HepG2 (cell line): ENCODE data around the gene MBLAC1. TPM values are rescaled to one million over a fixed set of nuclear protein-coding genes. Genes with fewer than 3 reads are reported as not detected.

ENCODE experiments used
- CBX5 ChIP-seq: sonication (generic); formaldehyde crosslinking; IDR thresholded peaks from 2 replicates; pipeline ENCODE4 v1.4.0; 2020; ENCODE audit warnings: missing genetic modification reagents, borderline replicate concordance
- CHD4 ChIP-seq: fragments of 200-600 bp; sonication (generic); IDR thresholded peaks from 2 replicates; pipeline ENCODE4 v1.7.0; 2017; ENCODE audit warnings: mild to moderate bottlenecking, low read length, borderline replicate concordance
- CREB1 ChIP-seq, 2 experiments: fragments of 450-650 bp in 1 of 2; IDR thresholded peaks; 2 replicates each; pipeline ENCODE4 v1.6.1; 2016 to 2017; ENCODE audit warnings: control low read depth in 1 of 2, mild to moderate bottlenecking in 1 of 2, missing compliant biosample characterization in 1 of 2, missing genetic modification characterization in 1 of 2
- HES4 ChIP-seq: sonication (generic); formaldehyde crosslinking; IDR thresholded peaks from 2 replicates; pipeline ENCODE4 v1.9.0; 2021; ENCODE audit warnings: mild to moderate bottlenecking, missing genetic modification reagents, borderline replicate concordance
- SMAD9 ChIP-seq: sonication (generic); formaldehyde crosslinking; IDR thresholded peaks from 2 replicates; pipeline ENCODE4 v1.5.1; 2020; ENCODE audit warnings: mild to moderate bottlenecking, missing genetic modification reagents
- SNAPC4 ChIP-seq: sonication (generic); formaldehyde crosslinking; IDR thresholded peaks from 2 replicates; pipeline ENCODE4 v1.4.0; 2020; ENCODE audit warnings: mild to moderate bottlenecking, missing genetic modification reagents
- SPEN ChIP-seq: sonication (generic); formaldehyde crosslinking; IDR thresholded peaks from 2 replicates; pipeline ENCODE4 v1.5.1; 2020; ENCODE audit warnings: low read depth, mild to moderate bottlenecking, missing genetic modification reagents
- STAT5B ChIP-seq: sonication (generic); formaldehyde crosslinking; IDR thresholded peaks from 2 replicates; pipeline ENCODE4 v1.4.0; 2020; ENCODE audit warnings: missing genetic modification reagents
- ZBTB25 ChIP-seq: IDR thresholded peaks from 2 replicates; pipeline ENCODE4 v1.6.1; 2018; ENCODE audit warnings: missing genetic modification reagents
- ZBTB46 ChIP-seq: sonication (generic); formaldehyde crosslinking; IDR thresholded peaks from 2 replicates; pipeline ENCODE4 v1.4.0; 2020; ENCODE audit warnings: mild to moderate bottlenecking, missing genetic modification reagents, borderline replicate concordance
- ZBTB8A ChIP-seq: sonication (generic); formaldehyde crosslinking; IDR thresholded peaks from 2 replicates; pipeline ENCODE4 v1.4.0; 2020; ENCODE audit warnings: mild to moderate bottlenecking, low read depth, missing genetic modification reagents, borderline replicate concordance
- ZC3H13 ChIP-seq: sonication (generic); formaldehyde crosslinking; IDR thresholded peaks from 2 replicates; pipeline ENCODE4 v1.8.1; 2023; ENCODE audit warnings: mild to moderate bottlenecking, missing genetic modification reagents, moderate library complexity
- ZNF460 ChIP-seq: sonication (generic); formaldehyde crosslinking; IDR thresholded peaks from 2 replicates; pipeline ENCODE4 v1.5.1; 2020; ENCODE audit warnings: missing genetic modification reagents, mild to moderate bottlenecking, borderline replicate concordance
- ZNF550 ChIP-seq: sonication (generic); formaldehyde crosslinking; IDR thresholded peaks from 2 replicates; pipeline ENCODE4 v1.4.0; 2020; ENCODE audit warnings: mild to moderate bottlenecking, missing genetic modification reagents, borderline replicate concordance
- ZNF564 ChIP-seq: sonication (generic); formaldehyde crosslinking; IDR thresholded peaks from 2 replicates; pipeline ENCODE4 v1.8.1; 2023; ENCODE audit warnings: mild to moderate bottlenecking, missing genetic modification reagents
- ZNF589 ChIP-seq: sonication (generic); formaldehyde crosslinking; conservative IDR thresholded peaks from 2 replicates; pipeline ENCODE4 v1.8.0; 2022; ENCODE audit warnings: mild to moderate bottlenecking, moderate library complexity, missing genetic modification reagents
- ZNF672 ChIP-seq: sonication (generic); formaldehyde crosslinking; IDR thresholded peaks from 2 replicates; pipeline ENCODE4 v1.8.1; 2022; ENCODE audit warnings: missing genetic modification reagents
- ZNF709 ChIP-seq: sonication (generic); formaldehyde crosslinking; IDR thresholded peaks from 2 replicates; pipeline ENCODE4 v1.5.0; 2020; ENCODE audit warnings: mild to moderate bottlenecking, missing genetic modification reagents
- ZNF737 ChIP-seq: sonication (generic); formaldehyde crosslinking; IDR thresholded peaks from 2 replicates; pipeline ENCODE4 v1.5.0; 2020; ENCODE audit warnings: missing genetic modification reagents, mild to moderate bottlenecking, borderline replicate concordance
- ZNF788 ChIP-seq: sonication (generic); formaldehyde crosslinking; IDR thresholded peaks from 2 replicates; pipeline ENCODE4 v1.5.0; 2020; ENCODE audit warnings: mild to moderate bottlenecking, missing genetic modification reagents, borderline replicate concordance
- ZNF841 ChIP-seq: sonication (generic); formaldehyde crosslinking; IDR thresholded peaks from 2 replicates; pipeline ENCODE4 v1.8.1; 2023; ENCODE audit warnings: missing genetic modification reagents, borderline replicate concordance
- polyA plus RNA-seq, 8 experiments: library from polyadenylated mRNA; depleted of rRNA in 3 of 8; stranded (reverse) in 7 of 8; unstranded in 1 of 8; fragments of >200 nt; fragmentation: Illumina TruSeq in 4 of 8; extraction: Trizol in 4 of 8; gene quantifications; 2 replicates each; pipeline versions ENCODE4 v1.2.1 to v1.2.3, GENCODE V29; 2011 to 2016; ENCODE audit warnings: low read depth in 4 of 8, missing spikeins in 1 of 8, mixed read lengths in 1 of 8; ENCODE audit not compliant: insufficient read depth in 1 of 8
- total RNA-seq, 5 experiments: library from RNA; depleted of rRNA; stranded (reverse); fragments of >200 nt; fragmentation: Illumina TruSeq; extraction: Trizol; gene quantifications; 2 replicates each; pipeline ENCODE4 v1.2.3, GENCODE V29; 2016; ENCODE audit warnings: low read depth in 1 of 5

The MBLAC1 gene
- total and polyA plus RNA-seq, 2 of the 13 experiments (the other 11 are each of a cell fraction or from before 2014, with no cell fraction given): 0.79 to 2.1 TPM

GRCh38 chr7:100119072-100119969, 7.4 kb upstream of the MBLAC1 start, which contains the start of the genes CNPY4 and TAF6 (continued):
- no peak for TF ChIP-seq ZBTB46 (CRISPR knock-in tag)
- no peak for TF ChIP-seq ZNF460
- peak; percentile 66 for TF ChIP-seq ZBTB25 (CRISPR knock-in tag)
- peak; percentile 0; the same call in 1 of the 2 replicates for TF ChIP-seq SPEN
- TF ChIP-seq ZNF550 (CRISPR knock-in tag): no peak
- peak; percentile 67; the same call in 1 of the 2 replicates for TF ChIP-seq SNAPC4 (CRISPR knock-in tag)
- TF ChIP-seq ZNF788 (CRISPR knock-in tag): peak; percentile 83; the same call in 1 of the 2 replicates
- TF ChIP-seq STAT5B (CRISPR knock-in tag): 0 out of 2 replicates have a peak, but pooled peaks have one; percentile 16
- no peak for TF ChIP-seq ZNF589
- TF ChIP-seq SMAD9 (CRISPR knock-in tag): no peak
- TF ChIP-seq ZNF672: no peak
- TF ChIP-seq ZC3H13 (CRISPR knock-in tag): no peak
- no peak for TF ChIP-seq CREB1 (IDR thresholded peaks at IDR 0.05)
- TF ChIP-seq CREB1 (CRISPR knock-in tag; IDR thresholded peaks at IDR 0.05): no peak
- 0 out of 2 replicates have a peak, but pooled peaks have one; percentile 53 for TF ChIP-seq ZNF709
- TF ChIP-seq CHD4: no peak
- TF ChIP-seq ZNF841: no peak
- TF ChIP-seq ZNF737 (CRISPR knock-in tag): no peak
- TF ChIP-seq CBX5 (CRISPR knock-in tag): no peak; the same call in 1 of the 2 replicates
- no peak for TF ChIP-seq ZBTB8A
- TF ChIP-seq ZNF564 (CRISPR knock-in tag): no peak; the same call in 1 of the 2 replicates
- TF ChIP-seq HES4: no peak
